Rectal smooth muscle tissue (tissue), 1 donor: Measurements from ENCODE around the gene CXCL14.

Experiments
- H3K27ac ChIP-seq: one replicate; pipeline ENCODE4 v1.7.0; 2013; ENCODE audit warnings: low read depth, low read length, inconsistent platforms
- H3K27me3 ChIP-seq: one replicate; pipeline ENCODE4 v1.7.0; 2013; ENCODE audit warnings: low read length; ENCODE audit not compliant: control insufficient read depth, insufficient read depth
- H3K36me3 ChIP-seq: one replicate; pipeline ENCODE4 v1.7.0; 2013; ENCODE audit warnings: low read length; ENCODE audit not compliant: control insufficient read depth, insufficient read depth
- H3K4me1 ChIP-seq: one replicate; pipeline ENCODE4 v1.7.0; 2013; ENCODE audit warnings: low read length; ENCODE audit not compliant: control insufficient read depth, insufficient read depth
- H3K4me3 ChIP-seq: one replicate; pipeline ENCODE4 v1.7.0; 2013; ENCODE audit warnings: low read length
- H3K9ac ChIP-seq: one replicate; pipeline ENCODE4 v1.7.0; 2013; ENCODE audit warnings: low read length

CXCL14 gene

GRCh38 chr5:135543485-135544304 lies 35.1 kb downstream of the CXCL14 start:
- H3K9ac ChIP-seq: no peak overlapping the region
- peaks cover 19% of the 10 kb centered on the region for H3K27me3 ChIP-seq
- no peaks in the 10 kb centered on the region for H3K36me3 ChIP-seq
- H3K4me1 ChIP-seq: no peaks in the 10 kb centered on the region
- peak overlapping the region; percentile 71 for H3K4me3 ChIP-seq
- H3K27ac ChIP-seq: no peak overlapping the region

GRCh38 chr5:135543001-135543484 lies 35.7 kb downstream of the CXCL14 start:
- Histone ChIP-seq H3K9ac (no peak overlapping the region), H3K4me3 (peak overlapping the region; percentile 71), H3K36me3 (no peaks in the 10 kb centered on the region), H3K27me3 (peaks cover 20% of the 10 kb centered on the region), H3K4me1 (no peaks in the 10 kb centered on the region), H3K27ac (no peak overlapping the region)

DNA sequence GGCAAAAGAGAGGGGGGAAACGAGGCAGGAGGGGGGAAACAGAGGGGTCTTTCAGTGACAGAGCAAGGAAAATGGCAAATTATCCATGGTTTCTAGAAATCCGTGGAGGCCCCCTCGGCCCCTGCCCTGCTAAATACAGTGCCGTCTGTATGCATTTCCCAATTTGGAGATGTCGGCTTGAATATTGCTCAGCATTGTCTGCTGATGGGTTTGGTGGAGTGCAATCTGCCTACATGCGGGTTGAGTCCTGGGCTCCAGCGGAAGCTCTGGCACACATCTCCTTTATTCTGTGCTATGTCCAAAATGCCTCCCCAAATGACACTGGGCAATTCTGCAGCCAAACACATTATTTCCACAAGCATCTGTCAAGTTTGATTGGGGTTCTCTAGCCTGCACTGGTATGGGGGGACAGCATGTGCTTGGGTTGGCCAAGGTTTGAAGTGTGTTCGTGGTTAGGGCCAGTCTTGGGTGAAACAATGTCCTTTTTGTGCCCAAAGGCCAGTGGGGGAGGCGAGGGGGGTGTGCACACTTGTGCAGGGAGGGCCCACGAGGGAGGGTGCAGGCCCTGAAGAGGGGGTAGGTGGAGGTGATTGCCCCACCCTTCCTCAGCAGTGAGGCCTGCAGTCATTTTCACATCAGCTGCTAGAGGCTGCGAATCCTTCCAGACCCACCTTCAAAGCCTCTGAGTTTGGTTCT lies 36.8 kb downstream of the CXCL14 start:
- no peak overlapping the region for H3K9ac ChIP-seq
- H3K27ac ChIP-seq: no peak overlapping the region
- H3K36me3 ChIP-seq: no peaks in the 10 kb centered on the region
- no peak overlapping the region for H3K4me3 ChIP-seq
- no peaks in the 10 kb centered on the region for H3K4me1 ChIP-seq
- H3K27me3 ChIP-seq: peaks cover 22% of the 10 kb centered on the region

DNA sequence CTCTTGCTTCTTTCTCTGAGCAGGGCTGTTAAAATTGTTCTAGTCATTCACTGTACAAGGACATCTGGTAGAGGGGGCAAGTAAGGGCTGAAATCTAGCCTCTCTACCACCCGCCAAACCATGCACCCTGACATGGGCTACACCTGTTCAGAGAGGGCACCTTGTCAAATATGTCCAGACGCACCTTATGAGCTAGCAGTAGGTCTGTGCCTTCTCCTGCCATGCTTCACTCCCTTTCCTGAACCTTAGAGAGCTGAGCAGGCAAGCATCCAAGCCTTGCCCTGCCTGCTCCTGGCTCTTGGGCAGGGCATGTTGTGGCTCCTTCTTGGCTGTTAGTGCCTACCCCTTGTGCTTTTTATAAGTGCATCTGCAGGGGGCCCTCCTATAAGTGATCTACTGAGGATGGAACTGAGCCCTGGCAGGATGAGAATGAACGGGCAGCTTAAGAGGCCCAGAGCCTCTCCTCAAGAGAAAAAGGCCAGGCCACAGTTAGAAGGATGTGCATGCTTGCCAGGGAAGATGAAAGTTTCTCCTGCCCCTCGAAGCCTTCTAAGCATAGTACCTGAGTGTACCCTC lies 39.3 kb downstream of the CXCL14 start:
- Histone ChIP-seq H3K4me1 (no peaks in the 10 kb centered on the region), H3K4me3 (no peak overlapping the region), H3K27ac (no peak overlapping the region), H3K27me3 (peaks cover 32% of the 10 kb centered on the region), H3K9ac (no peak overlapping the region), H3K36me3 (no peaks in the 10 kb centered on the region)

DNA sequence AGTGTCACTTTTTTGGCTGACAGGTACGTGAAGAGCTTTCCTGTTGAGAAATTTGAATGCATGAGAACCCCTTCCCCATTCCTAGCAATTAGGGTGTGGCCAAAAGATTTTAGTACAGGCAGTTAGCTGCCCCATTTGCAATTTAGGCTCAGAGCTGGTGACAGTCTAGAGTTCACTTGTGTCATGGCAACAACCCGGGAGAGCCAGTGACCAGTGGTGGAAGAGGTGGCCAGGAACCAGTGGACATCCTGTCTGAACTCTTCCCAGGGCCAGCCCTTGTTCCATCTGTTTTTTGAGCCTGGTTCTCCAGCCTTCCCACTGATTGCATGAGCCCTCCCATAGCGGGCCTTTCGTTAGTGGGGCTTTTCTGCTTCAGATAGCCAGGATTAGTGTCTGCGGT lies 40.5 kb downstream of the CXCL14 start:
- no peak overlapping the region for H3K9ac ChIP-seq
- no peaks in the 10 kb centered on the region for H3K4me1 ChIP-seq
- H3K27ac ChIP-seq: no peak overlapping the region
- no peak overlapping the region for H3K4me3 ChIP-seq
- H3K27me3 ChIP-seq: peaks cover 33% of the 10 kb centered on the region
- no peaks in the 10 kb centered on the region for H3K36me3 ChIP-seq

- Histone ChIP-seq H3K9ac (no peak overlapping the region), H3K27ac (no peak overlapping the region), H3K27me3 (peaks cover 33% of the 10 kb centered on the region), H3K4me3 (no peak overlapping the region), H3K36me3 (no peaks in the 10 kb centered on the region), H3K4me1 (no peaks in the 10 kb centered on the region)
Measured at GRCh38 chr5:135537745-135538144, 41.0 kb downstream of the CXCL14 start.

DNA sequence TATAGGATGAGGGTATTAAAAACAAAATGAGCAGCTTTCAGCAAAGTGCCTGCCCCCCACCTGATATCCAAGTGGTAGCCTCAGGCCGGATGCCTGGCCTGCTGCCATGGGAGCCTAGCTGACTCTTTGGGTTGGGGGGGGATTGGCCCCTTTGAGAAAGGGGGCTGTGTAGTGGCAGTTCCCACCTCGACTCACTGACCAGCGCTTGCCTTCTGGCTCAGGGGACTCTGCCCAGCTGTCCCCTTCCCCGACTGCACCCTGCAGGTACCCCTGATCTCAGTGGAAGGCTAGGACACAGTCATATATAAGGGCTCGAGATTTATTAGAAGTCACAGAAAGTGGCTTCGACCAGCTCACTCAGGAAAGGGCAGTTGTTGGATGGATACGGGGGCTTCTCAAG lies 41.5 kb downstream of the CXCL14 start:
- H3K27ac ChIP-seq: no peak overlapping the region
- no peaks in the 10 kb centered on the region for H3K36me3 ChIP-seq
- H3K4me1 ChIP-seq: no peaks in the 10 kb centered on the region
- H3K4me3 ChIP-seq: no peak overlapping the region
- H3K9ac ChIP-seq: no peak overlapping the region
- peaks cover 33% of the 10 kb centered on the region for H3K27me3 ChIP-seq

DNA sequence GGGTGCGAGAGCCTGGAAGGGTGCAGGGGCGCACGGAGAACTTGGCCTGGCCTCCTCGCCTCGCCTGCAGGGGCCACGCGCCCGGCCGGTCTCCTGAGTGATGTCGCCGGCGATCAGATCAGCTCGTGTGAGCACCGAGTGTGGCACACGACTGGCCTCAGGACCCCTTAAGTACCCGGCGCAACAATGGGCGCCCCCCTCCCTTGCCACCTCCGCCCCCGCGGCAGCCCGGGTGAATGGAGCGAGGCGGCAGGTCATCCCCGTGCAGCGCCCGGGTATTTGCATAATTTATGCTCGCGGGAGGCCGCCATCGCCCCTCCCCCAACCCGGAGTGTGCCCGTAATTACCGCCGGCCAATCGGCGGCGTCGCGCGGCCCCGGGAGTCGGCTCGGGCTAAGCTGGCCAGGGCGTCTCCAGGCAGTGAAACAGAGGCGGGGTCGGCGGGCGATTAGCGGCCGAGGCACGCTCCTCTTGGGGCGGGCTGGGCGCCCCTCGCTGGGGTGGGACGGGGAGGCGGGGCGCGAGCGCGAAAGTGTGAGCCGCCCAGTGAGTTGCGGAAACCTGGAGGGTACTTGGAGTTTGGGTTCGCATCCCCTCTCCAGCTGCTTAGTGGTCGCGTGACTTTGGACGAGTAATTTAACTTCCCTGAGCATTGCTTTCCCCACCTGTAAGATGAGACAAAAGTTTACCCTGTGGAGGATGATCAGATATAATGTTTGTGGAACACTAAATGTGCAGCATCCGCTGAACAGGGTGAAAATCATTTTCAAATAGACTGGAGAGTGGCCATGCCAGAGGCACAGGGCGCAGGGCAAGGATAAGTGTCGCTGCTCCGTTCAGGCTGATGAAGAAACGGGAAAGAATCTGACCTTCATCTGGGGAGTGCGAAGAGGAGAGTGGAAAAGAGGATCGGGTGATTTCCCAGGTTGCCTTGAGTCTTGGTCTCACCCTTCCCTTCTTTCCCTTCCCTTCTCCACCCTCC lies 42.7 kb downstream of the CXCL14 start, which contains the start of gene NEUROG1:
Gene NEUROG1, minus strand, starts transcription at position 145 of the 982 bp plus-strand sequence. CDS start 274 bp downstream, outside the sequence.
- Histone ChIP-seq H3K27me3 (peaks cover 34% of the 10 kb centered on the region), H3K9ac (no peak within 1 kb of the TSS), H3K4me3 (peak within 1 kb of the TSS; percentile 18), H3K27ac (no peak within 1 kb of the TSS), H3K36me3 (no peaks in the 10 kb centered on the region), H3K4me1 (no peaks in the 10 kb centered on the region)

- H3K36me3 ChIP-seq: no peaks in the 10 kb centered on the region
- H3K27me3 ChIP-seq: peaks cover 34% of the 10 kb centered on the region
- no peaks in the 10 kb centered on the region for H3K4me1 ChIP-seq
- H3K4me3 ChIP-seq: no peak overlapping the region
- no peak overlapping the region for H3K9ac ChIP-seq
- H3K27ac ChIP-seq: no peak overlapping the region
Measured at GRCh38 chr5:135535420-135535819, 43.4 kb downstream of the CXCL14 start.

GRCh38 chr5:135534609-135535419 lies 44.0 kb downstream of the CXCL14 start:
- no peak overlapping the region for H3K9ac ChIP-seq
- H3K4me1 ChIP-seq: no peaks in the 10 kb centered on the region
- H3K4me3 ChIP-seq: no peak overlapping the region
- no peak overlapping the region for H3K27ac ChIP-seq
- H3K27me3 ChIP-seq: peaks cover 34% of the 10 kb centered on the region
- H3K36me3 ChIP-seq: no peaks in the 10 kb centered on the region

GRCh38 chr5:135533794-135534193 lies 45.0 kb downstream of the CXCL14 start:
- no peak overlapping the region for H3K27ac ChIP-seq
- H3K9ac ChIP-seq: no peak overlapping the region
- H3K36me3 ChIP-seq: no peaks in the 10 kb centered on the region
- H3K4me1 ChIP-seq: no peaks in the 10 kb centered on the region
- peaks cover 34% of the 10 kb centered on the region for H3K27me3 ChIP-seq
- no peak overlapping the region for H3K4me3 ChIP-seq
